Measurements from ENCODE around the gene MFSD6.
"Not testable (repeated sequence)": the region's sequence is repeated elsewhere in the genome, so short reads cannot be mapped to it uniquely, and the experiment has no call there.

The MFSD6 gene

DNA sequence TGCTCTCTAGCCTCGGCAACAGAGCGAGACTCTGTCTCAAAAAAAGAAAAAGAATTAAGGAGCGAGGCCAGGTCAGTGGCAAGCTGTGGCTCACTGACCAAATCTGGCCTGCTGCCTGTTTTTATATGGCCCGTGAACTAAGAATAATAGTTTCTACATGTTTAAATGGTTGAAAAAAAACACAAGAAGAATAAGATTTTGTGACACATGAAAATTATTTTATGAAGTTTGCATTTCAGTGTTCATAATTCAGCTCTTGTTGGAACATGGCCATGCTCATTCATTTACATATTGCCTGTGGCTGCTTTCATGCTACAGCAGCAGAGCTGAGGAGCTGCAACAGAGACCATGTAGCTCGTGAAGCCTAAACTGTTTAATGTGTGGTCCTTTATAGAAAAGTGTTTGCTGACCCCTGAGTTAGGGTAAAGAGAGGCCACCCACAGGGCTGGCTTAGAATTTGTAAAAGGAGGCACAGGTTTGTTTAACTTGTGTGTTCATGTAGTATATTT is 59.5 kb downstream of the MFSD6 start:
- no peak for DNase-seq

DNA sequence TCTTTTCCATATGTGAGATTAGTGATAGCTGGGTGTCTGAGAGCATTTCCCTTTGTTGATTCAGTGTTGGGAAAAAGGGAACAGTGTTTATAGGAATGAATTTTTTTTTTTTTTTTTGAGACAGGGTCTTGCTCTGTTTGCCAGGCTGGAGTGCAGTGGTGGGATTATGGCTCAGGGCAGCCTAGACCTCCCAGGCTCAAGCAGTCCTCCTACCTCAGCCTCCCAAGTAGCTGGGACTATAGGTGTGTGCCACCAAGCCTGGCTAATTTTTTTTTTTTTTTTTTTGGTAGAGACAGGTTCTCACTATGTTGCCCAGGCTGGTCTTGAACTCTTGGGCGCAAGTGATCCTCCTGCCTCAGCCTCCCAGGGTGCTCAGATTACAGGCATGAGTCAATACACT is 60.2 kb downstream of the MFSD6 start:
- not testable (repeated sequence) for DNase-seq

DNA sequence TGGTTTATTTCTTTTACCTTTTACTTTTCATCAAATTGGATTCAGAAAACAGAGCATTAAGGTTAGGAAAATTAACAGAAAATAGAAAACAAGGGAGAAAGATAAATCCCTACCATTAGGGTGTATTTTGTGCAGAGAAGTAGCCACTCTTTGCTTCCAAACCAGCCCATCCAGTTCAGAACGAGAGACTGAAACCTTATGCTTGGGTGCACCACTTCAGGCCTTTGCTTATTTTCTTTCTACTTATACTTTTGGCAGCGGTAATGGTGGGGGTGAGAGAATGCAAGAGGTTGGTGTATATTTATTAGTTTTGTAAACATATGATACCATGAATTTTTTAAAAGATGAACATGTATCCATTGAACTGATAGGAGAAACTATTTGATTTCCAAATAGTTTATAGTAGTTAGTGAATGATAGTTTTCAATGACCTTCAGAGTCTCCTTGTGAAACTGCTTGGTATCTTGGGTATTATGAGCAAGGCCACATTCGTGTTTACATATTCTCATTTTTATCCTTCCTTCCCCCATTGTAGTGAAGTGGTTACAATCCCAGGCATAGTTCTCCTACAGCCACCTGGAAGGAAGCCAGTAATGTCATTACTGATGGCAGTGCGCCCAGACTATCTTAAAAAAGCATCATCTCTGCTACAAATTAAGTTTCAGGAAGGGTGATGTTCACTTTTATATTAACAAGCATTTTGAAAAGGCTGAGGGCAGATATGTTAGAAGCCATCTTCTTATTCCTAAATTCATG is 60.8 kb downstream of the MFSD6 start:
- peak; percentile 44 for DNase-seq

DNA sequence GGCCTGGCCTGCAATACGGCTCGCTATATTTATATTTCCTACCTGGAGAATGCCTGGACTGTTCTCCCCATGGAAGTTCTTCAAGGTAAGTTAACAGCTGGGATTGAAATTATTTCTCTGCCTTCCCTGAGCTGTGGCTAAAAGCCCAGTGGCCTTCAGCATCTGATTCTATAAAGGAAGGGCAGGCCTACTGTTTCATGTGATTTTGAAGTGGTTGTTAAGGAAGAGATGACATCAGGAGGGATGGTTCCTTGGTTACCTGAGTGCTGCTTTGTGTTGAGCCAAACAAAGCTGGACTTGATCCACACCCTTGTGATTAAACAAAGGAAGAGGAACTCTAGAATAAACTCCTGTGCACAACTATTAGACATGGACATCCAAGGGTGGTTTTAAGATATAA is 61.6 kb downstream of the MFSD6 start:
- DNase-seq, result peak; percentile 6

DNA sequence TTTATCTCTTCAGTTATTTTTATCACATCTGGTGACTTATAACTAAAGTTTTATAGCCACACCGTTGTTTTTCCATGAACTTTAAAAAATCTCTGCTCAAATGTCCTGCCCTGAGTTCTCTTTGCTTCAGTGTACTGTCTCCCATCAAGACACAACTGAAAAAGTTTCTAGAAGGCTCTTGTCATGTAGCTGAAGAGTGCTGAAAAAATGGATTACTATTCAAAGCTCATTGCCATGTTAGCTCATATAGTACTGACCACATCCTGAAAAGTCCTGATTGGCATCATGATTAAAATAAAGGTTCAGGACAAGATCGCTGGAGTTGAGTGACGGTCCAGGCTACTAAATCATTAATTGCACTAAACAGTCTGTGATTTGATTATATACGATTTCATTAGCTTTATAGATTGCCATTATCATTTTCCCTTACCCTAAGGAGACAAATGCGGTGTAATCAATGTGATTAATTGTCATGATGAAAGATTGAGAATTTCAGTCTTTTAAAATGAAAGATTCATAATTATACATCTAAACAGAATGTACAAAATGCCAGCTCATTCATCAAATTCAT is 62.2 kb downstream of the MFSD6 start:
- DNase-seq, result no peak

DNA sequence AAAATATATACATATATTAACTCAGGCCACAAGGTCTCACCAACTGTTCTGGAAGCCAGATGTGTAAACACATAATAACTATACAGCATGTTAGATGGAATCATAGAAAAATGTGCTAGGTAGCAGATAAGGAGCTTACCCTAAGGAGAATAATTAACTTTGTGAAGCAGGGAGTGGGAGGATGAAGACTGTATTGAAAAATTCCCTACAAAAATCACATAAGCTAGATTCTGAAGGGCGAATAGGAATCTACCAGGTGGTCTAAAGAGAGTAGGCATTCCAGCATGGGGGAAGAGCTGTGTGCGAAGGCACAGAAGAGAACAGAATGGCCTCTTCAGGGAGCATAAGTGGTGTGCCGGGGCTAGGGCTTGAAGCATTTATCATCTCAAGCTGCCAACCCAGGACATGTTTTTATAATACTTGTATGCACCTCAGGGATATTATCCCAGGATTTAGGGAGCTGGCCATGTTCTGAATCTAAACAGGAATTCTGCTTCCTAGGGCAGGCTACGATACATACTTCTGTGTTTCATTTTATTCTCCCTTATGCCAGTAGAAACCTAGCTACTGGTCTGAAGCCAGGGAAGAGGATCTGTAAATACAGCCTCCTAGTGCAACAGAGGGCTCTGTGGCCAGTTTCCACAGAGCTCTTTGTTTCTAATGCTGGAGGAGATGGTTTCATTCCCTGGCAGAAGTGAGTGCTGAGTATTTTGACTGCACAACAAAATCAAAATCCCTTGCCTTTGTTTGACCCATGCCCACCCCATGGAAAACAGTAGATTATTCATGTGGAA is 69.7 kb downstream of the MFSD6 start:
- no peak for DNase-seq

DNA sequence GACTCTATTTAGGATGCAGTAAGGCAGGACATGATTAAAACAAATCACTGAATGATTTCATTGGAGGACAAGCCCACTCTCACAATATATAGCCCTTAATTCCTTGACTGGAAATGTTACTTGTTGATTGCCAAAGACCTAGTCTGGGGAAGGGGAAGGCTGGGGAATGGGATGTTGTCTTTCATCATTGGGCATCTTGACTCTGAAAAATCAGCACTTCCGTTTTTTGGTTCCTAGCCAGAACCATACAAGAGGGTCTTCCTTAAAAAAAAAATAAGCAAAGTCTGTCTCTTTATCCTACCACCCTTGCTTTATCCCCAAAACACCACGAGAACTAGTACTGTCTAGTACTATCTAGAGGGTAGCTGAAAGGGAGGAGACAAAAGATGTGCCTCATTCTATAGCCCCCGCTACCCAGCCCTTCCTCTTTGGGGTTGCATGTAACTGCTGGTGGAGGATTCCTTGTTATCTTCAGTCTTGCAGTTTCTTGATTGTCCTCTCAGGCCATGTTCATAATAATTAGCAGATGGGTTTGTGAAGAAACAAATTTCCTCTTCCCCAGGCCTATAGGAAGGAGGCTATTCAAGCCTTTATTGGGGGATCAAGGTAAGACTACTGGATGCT is 70.5 kb downstream of the MFSD6 start:
- DNase-seq, result no peak

DNA sequence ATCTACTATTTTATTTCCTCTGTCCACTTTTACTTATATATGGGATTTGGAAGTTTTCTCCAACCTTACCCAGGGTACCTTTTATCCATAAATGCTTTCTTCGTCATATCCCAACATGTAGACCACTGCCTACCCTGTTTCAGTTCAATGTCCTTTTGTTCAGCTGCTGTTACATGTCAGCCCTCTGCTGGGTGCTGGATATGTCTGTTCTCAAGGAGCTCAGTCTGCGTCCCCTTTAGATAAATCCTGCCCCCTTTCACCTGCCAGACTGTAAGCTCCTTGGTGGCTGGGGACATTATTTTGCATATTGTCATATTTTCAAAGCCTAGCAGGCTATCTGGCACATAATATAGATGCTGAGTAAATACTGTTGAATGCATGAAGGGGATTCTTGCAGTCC is 73.2 kb downstream of the MFSD6 start:
- no peak for DNase-seq

DNA sequence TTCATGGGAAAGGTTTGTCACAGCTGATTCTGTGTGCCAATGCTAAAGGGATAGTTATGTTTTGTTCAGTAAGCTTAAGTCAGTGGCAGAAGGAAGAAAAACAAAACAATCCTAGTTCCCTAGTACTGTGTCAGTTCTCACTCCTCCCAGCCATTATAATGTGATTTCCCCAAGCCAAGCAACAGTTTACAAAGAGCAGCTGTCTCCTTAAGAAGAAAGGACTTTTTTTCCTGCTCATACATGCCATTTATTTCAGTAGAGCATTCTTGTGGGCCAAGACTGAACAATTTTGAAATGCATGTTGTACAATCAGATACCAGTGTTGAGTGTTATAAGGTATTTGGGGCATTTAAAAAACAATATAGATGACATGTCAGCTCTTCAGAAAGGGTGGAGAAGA is 74.3 kb downstream of the MFSD6 start:
- no peak for DNase-seq

DNA sequence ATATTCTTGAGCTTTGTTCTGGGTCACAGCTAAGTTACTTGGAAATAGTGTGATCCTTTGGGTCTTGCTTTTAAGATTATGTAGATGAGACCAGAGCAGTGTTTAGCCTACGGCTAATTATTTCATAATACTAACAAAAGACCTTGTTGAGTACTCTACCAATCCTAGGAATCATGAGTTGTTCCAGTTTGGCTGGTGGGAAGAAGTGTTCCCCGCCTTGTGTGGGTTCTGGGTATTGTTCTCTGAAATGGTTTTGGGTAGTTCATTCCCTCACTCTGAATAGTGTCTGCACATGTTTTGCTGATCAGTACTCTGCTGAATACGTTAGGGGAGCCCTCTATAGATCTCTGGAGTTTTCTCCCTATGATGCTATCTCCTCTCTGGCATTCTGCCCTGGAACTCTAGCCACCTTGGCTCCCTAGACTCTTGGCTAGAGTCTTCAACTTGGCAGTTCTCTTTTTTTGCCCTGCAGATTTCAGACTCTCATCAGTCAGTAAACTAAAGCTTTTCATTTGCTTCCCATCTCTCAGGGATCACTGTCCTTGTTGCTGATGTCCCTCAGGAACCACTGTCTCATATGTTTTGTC is 78.0 kb downstream of the MFSD6 start:
- DNase-seq, result no peak

DNA sequence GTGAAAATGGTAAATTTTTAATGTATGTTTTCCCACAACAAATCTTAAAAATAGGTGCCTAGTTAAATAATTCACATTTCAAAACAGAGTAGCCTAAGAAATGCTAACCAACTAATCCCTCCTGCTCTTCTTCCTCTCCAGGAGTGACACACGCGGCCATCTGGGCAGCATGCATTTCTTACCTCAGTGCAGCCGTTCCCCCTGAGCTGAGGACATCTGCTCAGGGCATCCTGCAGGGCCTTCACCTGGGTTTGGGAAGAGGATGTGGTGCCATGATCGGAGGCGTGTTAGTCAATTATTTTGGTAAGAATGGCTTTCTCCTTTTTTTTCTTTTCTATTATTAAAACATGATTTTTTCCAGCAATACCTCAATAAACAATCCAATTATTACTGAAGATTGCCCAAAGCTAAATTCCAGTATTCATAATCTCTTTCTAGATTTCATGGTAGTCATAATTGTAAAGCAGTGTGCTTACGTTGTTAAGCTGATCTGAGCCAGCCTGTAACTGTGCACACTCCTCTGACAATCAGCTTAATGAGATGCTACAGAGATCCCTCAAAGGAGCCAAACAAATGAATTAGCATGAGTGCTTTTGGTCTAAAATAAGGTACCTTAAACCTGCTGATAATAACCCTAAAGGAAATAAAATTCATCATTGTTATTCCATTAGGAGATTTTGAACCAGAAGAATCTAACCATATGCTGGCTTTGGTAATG is 80.5 kb downstream of the MFSD6 start:
- no peak for DNase-seq

DNA sequence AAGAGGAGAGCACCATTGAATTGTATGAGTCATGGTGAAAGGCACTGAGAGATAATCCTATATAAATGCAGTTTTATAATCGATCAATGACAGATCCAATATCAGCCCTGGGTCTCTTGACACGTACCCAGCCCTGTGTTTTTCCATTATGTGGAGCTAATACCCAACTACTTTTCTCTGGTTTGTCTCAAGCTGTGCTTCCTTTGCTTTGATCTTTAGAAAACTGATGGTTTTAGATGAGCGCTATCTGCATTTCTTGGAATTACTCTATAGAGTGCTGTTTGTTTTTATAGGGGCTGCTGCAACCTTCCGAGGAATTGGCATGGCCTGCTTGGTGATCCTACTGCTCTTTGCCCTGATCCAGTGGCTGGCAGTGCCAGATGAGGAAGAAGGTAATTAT is 81.3 kb downstream of the MFSD6 start:
- no peak for DNase-seq

DNA sequence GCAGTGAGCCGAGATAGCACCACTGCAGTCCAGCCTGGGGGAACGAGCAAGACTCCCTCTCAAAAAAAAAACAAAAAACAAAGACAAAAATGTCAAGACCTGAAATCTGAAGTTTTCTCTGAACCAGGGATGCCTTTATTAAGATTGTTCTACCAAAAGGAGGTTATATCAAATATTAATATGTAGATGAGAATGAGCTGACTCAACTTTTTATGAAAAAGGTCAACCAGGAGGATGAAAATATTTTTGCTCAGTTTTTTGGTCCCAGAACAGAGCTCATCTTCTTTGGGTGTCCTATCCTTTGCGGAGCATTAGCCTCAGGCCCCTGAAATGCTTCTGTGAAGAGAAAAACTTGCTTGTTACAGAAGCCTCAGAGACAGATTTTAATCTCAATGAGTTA is 82.3 kb downstream of the MFSD6 start:
- DNase-seq, result no peak

DNA sequence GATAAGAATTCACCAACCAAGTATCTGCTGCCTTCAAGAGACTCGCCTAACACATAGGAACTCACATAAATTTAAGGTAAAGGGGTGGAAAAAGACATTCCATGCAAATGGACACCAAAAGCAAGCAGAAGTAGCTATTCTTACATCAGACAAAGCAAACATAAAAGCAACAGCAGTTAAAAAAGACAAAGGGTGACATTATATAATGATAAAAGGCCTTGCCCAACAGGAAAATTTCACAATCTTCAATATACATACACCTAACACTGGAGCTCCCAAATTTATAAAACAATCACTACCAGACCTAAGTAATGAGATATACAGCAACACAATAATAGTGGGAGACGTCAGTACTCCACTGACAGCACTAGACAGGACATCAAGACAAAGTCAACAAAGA is 84.9 kb downstream of the MFSD6 start:
- DNase-seq, result no peak

DNA sequence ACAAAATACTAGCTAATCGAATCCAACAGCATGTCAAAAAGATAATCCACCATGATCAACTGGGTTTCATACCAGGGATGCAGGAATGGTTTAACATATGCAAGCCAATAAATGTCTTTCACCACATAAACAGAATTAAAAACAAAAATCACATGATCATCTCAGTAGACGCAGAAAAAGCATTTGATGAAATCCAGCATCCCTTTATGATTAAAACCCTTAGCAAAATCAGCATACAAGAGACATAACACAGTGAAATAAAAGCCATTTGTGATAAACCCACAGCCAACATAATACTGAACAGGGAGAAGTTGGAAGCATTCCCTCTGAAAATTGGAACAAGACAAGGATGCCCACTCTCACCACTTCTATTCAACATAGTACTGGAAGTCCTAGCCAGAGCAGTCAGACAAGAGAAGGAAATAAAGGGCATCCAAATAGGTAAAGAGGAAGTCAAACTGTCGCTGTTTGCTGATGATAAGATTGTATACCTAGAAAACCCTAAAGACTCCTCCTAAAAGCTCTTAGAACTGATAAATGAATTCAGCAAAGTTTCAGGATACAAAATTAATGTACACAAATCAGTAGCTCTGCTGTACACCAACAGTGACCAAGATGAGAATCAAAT is 86.6 kb downstream of the MFSD6 start:
- not testable (repeated sequence) for DNase-seq

DNA sequence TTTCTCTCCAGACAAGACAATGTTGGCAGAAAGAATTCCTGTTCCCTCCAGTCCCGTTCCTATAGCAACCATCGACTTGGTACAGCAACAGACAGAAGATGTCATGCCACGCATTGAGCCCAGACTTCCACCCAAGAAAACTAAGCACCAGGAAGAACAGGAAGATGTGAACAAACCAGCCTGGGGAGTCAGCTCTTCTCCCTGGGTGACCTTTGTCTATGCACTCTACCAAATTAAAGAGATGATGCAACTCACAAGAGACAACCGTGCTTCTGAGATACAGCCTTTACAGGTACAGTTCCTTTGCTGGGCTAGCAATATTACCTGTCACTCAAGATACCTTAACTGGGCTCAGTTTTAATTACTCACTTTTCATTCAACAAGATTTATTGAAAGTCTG is 89.3 kb downstream of the MFSD6 start:
- no peak for DNase-seq

DNA sequence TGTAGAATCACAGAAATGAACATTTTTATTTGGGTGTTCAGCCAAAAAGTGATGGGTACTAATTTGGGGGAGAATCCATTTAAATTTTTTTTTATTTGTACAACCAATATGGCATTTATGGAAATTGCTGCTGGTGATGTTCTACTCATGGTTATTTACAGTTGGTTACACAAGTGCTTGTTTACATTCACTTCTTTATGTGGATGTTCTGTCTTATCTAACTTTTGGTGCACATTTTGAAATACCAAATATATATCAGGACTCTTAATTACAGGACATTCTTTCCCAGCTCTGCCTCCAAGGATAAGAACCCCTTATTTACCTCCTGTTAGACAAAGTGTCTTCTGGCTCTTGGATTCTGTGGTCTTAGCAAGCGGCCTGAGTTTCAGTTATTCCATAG is 91.1 kb downstream of the MFSD6 start:
- no peak for DNase-seq

DNA sequence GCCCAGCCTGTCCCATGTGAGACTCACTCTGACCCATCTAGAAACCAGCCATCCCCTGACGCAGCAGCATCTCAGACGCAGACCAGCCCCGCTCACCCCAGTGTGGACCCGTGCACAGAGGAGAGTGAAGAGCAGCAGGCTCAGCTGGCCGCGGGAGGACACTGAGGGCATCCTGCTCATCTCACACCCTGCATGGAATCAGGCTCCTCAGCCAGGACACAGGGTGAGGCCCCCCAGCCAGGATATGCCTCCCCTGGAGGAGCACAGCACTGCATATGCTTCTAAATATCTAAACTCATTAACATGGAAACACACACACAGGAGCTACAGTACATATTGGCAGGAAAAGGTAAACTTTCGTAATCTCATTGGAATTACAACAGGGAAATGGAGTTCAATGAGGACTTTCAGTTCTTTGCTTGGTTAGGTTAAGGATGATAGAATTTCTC is 91.9 kb downstream of the MFSD6 start:
- no peak for DNase-seq

DNA sequence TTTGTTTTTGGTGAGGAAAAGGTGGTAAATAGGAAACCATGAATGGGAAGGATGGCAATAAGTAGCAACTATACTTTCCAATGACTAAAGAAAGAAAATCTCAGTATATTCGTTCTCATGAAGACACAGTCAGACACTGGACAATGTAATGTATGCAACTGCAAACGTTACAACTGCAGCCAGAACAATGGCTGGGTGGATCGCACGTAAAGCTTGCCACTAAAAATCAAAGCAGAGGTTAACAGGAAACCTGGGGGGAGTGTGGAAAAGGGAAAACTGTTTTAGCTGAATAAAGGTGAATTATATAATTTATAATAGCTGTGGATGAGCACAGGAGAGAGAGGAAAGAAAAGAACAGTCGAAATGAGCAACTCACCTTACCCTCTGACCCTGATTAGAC is 93.1 kb downstream of the MFSD6 start:
- DNase-seq, result no peak

DNA sequence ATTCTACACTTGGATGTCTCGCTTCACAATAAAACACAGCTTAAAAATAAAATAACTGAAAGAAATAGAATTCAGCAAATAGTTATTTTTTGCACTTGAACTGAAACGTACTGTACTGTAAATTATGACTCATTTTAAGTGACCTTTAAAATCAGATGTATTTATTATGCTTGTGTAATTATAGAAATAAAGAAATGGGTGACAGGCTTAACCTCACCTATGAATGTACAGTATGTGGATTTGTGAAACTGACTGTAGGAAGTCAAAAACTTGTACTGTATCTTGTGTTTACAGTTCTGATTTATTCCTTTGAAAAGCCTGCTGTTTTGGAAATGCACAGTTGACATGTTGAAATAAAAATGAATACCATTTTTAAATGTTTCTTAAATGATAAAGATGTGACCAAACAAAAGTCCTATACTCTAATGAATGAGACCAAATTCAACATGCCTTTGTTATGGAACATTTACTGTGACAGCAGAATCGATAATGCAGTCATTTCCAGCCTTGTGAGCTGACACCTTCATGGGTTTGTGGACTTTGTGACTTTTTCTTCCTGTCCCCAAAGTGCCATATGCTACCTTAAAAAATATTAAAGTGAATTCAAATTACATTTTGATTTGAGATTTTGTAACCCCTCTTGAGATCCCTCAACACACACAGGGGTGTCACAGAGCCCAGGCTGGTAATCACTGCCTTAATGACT is 93.7 kb downstream of the MFSD6 start:
- no peak for DNase-seq

DNA sequence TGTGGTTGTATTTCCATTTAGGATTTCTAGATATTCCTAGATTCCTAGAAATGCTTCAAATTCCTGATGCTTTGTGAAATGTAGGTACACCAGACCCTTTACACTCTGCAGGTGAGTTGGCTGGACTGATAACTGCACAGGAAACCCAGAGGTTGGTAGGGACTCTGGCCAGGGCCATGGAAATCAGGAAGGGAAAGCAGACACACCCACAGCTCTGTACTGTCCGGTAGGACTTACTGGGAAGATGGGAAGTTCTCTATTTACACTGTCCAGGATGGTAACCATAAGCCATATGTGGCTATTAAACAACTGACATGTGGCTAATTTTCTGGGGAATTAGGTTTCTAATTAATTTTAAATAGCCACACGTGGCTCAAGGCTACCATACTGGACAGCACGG is 94.9 kb downstream of the MFSD6 start:
- no peak for DNase-seq

Measured in GDM1 (cell line).